HG02623 (cell line): ENCODE data around the gene SLCO1C1.
"Not testable (repeated sequence)": the region's sequence is repeated elsewhere in the genome, so short reads cannot be mapped to it uniquely, and the experiment has no call there.

Source experiments
- ATAC-seq: cut with Tn5 transposase; IDR thresholded peaks from one replicate; pipeline ENCODE4 v1.9.1; 2021; ENCODE audit warnings: moderate library complexity; ENCODE audit not compliant: unreplicated experiment

SLCO1C1 gene

GRCh38 chr12:20695232-20695631 is at the start of gene SLCO1C1:
TSS of gene SLCO1C1 (plus strand) at chr12:20695332. CDS start at chr12:20699577, 4,245 bp downstream.
- ATAC-seq: no peak

- ATAC-seq: peak; percentile 61
These were observed 48.8 kb upstream of the SLCO1C1 start for GRCh38 chr12:20646239-20646827.

GRCh38 chr12:20653871-20654270 is 41.3 kb upstream of the SLCO1C1 start:
- no peak for ATAC-seq

- ATAC-seq: no peak
These were observed 38.5 kb upstream of the SLCO1C1 start for GRCh38 chr12:20656600-20656999.

GRCh38 chr12:20657496-20657895 is 37.6 kb upstream of the SLCO1C1 start:
- no peak for ATAC-seq

- ATAC-seq: no peak
These were observed 13.8 kb upstream of the SLCO1C1 start for GRCh38 chr12:20681334-20681733.

- ATAC-seq: no peak
These were observed 1.2 kb downstream of the SLCO1C1 start for GRCh38 chr12:20696181-20696905.

GRCh38 chr12:20701106-20701505 is 6.0 kb downstream of the SLCO1C1 start:
- ATAC-seq: no peak

GRCh38 chr12:20704860-20705259 is 9.7 kb downstream of the SLCO1C1 start:
- ATAC-seq: no peak

GRCh38 chr12:20711846-20712245 is 16.7 kb downstream of the SLCO1C1 start:
- no peak for ATAC-seq

- ATAC-seq: no peak
These were observed 20.9 kb downstream of the SLCO1C1 start for GRCh38 chr12:20716037-20716436.

GRCh38 chr12:20716985-20717384 is 21.9 kb downstream of the SLCO1C1 start:
- no peak for ATAC-seq

GRCh38 chr12:20718294-20718693 is 23.2 kb downstream of the SLCO1C1 start:
- ATAC-seq: no peak

- no peak for ATAC-seq
These were observed 27.0 kb downstream of the SLCO1C1 start for GRCh38 chr12:20722142-20722541.

- ATAC-seq: no peak
These were observed 36.1 kb downstream of the SLCO1C1 start for GRCh38 chr12:20731274-20731673.

- no peak for ATAC-seq
These were observed 45.8 kb downstream of the SLCO1C1 start for GRCh38 chr12:20740972-20741371.

GRCh38 chr12:20748198-20748597 is 53.1 kb downstream of the SLCO1C1 start:
- no peak for ATAC-seq

- ATAC-seq: no peak
These were observed 55.9 kb downstream of the SLCO1C1 start for GRCh38 chr12:20751046-20751445.

- ATAC-seq: no peak
These were observed 82.3 kb downstream of the SLCO1C1 start for GRCh38 chr12:20777420-20777819.

GRCh38 chr12:20778969-20779368 is 83.8 kb downstream of the SLCO1C1 start:
- ATAC-seq: no peak

- not testable (repeated sequence) for ATAC-seq
These were observed 84.8 kb downstream of the SLCO1C1 start for GRCh38 chr12:20779971-20780370.

GRCh38 chr12:20783796-20784357 is 88.7 kb downstream of the SLCO1C1 start:
- not testable (repeated sequence) for ATAC-seq
